K562 (cell line): ENCODE data around the gene RTCB. TPM values are rescaled to one million over a fixed set of nuclear protein-coding genes. Genes with fewer than 3 reads are reported as not detected.

ENCODE experiments used
- ATAC-seq: fragments of 200-7000 bp; cut with Tn5 transposase; 3 replicates; pipeline ENCODE4 v1.9.1; 2020; ENCODE audit warnings: moderate library complexity
- BruUV-seq: library from RNA; stranded (reverse); fragments of 400-500 nt; replicated peaks from 2 replicates; lab custom pipeline; 2021; lab: Mats Ljungman, UMichigan
- CTCF ChIA-PET: fragments of 300-600 bp; formaldehyde crosslinking; extraction: SDS; loops from one replicate; lab custom pipeline; 2021; ENCODE audit warnings: low intra/inter-chr PET ratio; lab: Yijun Ruan, JAX
- POLR2A ChIA-PET: fragments of 300-600, 350-650 bp; sonication (Branson Sonifier 250); formaldehyde crosslinking; extraction: SDS; loops from one replicate; lab custom pipeline; 2021; ENCODE audit warnings: antibody characterized with exemption, inconsistent platforms; lab: Yijun Ruan, JAX
- DNase-seq, 4 experiments: peaks; one replicate each; pipeline versions ENCODE4 v3.0.0 to v3.0.0-alpha.2; 2011 to 2018; ENCODE audit warnings: low spot score in 3 of 4, mixed read lengths in 3 of 4; ENCODE audit errors: extremely low read depth in 1 of 4
- FAIRE-seq: peaks from 2 replicates; lab custom pipeline; 2011; peaks lifted over from hg19 to GRCh38; lab: Jason Lieb, UNC
- H2AFZ ChIP-seq: 2 replicates; pipeline ENCODE4 v1.6.0; 2011; ENCODE audit warnings: low read depth, low read length, control low read depth, inconsistent platforms
- H3K27ac ChIP-seq: fragments of 200-600 bp; 3 replicates; pipeline ENCODE4 v1.8.0; 2011; ENCODE audit warnings: low read depth, mild to moderate bottlenecking, control low read depth, inconsistent platforms, low read length, moderate library complexity, mixed read lengths; ENCODE audit errors: extremely low read depth
- H3K27me3 ChIP-seq, 2 experiments: fragments of 300-600 bp in 1 of 2; 2 replicates in 1 of 2; 3 replicates in 1 of 2; pipeline versions ENCODE4 v1.6.0 to v1.8.0; 2011; ENCODE audit warnings: inconsistent platforms in 2 of 2, low read length in 2 of 2, mild to moderate bottlenecking in 1 of 2, mixed read lengths in 1 of 2, moderate library complexity in 1 of 2; ENCODE audit not compliant: control insufficient read depth in 2 of 2, insufficient read depth in 2 of 2
- H3K36me3 ChIP-seq: fragments of 300-600 bp; 3 replicates; pipeline ENCODE4 v1.8.0; 2011; ENCODE audit warnings: mild to moderate bottlenecking, low read length, inconsistent platforms; ENCODE audit not compliant: control insufficient read depth, insufficient read depth
- H3K4me1 ChIP-seq, 2 experiments: fragments of 200-600 bp in 1 of 2; replicated peaks in 1 of 2; 2 replicates in 1 of 2; 3 replicates in 1 of 2; pipeline versions ENCODE4 v1.5.1 to v1.8.0; 2011; ENCODE audit warnings: inconsistent platforms in 2 of 2, low read length in 2 of 2, mild to moderate bottlenecking in 1 of 2, mixed read lengths in 1 of 2, moderate library complexity in 1 of 2; ENCODE audit not compliant: control insufficient read depth in 2 of 2, insufficient read depth in 2 of 2
- H3K4me2 ChIP-seq: 2 replicates; pipeline ENCODE4 v1.6.1; 2011; ENCODE audit warnings: low read length, control low read depth, inconsistent platforms, mixed read lengths; ENCODE audit not compliant: insufficient read depth
- H3K4me3 ChIP-seq: fragments of 200-600 bp; sonication (generic), shearing (Covaris generic); 2 replicates; pipeline ENCODE4 v1.5.1; 2016; ENCODE audit warnings: control low read depth, inconsistent platforms
- H3K79me2 ChIP-seq: fragments of 200-600 bp; 3 replicates; pipeline ENCODE4 v1.8.0; 2011; ENCODE audit warnings: low read length, inconsistent platforms; ENCODE audit not compliant: control insufficient read depth, insufficient read depth
- H3K9ac ChIP-seq, 2 experiments: 2 replicates each; pipeline versions ENCODE4 v1.6.0 to v1.6.1; 2011; ENCODE audit warnings: low read depth in 2 of 2, low read length in 2 of 2, control low read depth in 1 of 2, inconsistent platforms in 1 of 2, mild to moderate bottlenecking in 1 of 2, mixed read lengths in 1 of 2; ENCODE audit not compliant: insufficient read depth in 1 of 2
- H3K9me1 ChIP-seq: one replicate; pipeline ENCODE4 v1.6.0; 2011; ENCODE audit warnings: inconsistent platforms, mild to moderate bottlenecking, low read length, moderate library complexity; ENCODE audit not compliant: control insufficient read depth, insufficient read depth
- H3K9me3 ChIP-seq: replicated peaks from 2 replicates; pipeline ENCODE4 v1.5.1; 2011; ENCODE audit warnings: low read depth, low read length, inconsistent platforms; ENCODE audit not compliant: control insufficient read depth, insufficient read depth
- H4K20me1 ChIP-seq: replicated peaks from 2 replicates; pipeline ENCODE4 v1.6.1; 2011; ENCODE audit warnings: low read length, inconsistent platforms, mixed read lengths; ENCODE audit not compliant: control insufficient read depth, insufficient read depth
- E2F3 ChIP-seq: fragments of 250-450 bp; sonication (Bioruptor Pico); IDR thresholded peaks from 2 replicates; pipeline ENCODE4 v1.4.0; 2020; ENCODE audit warnings: mild to moderate bottlenecking
- EGR1 ChIP-seq: fragments of 450-650 bp; conservative IDR thresholded peaks from 2 replicates; pipeline ENCODE4 v1.6.1; 2017; ENCODE audit warnings: mild to moderate bottlenecking
- FOXK2 ChIP-seq, 2 experiments: fragments of 450-650 bp; IDR thresholded peaks in 1 of 2; conservative IDR thresholded peaks in 1 of 2; 2 replicates each; pipeline ENCODE4 v1.6.1; 2016; ENCODE audit warnings: low read depth in 2 of 2, mild to moderate bottlenecking in 1 of 2
- KLF10 ChIP-seq: fragments of 250-450 bp; sonication (Bioruptor Pico); IDR thresholded peaks from 2 replicates; pipeline ENCODE4 v1.6.1; 2021; ENCODE audit warnings: matching md5 sums
- NELFE ChIP-seq: IDR thresholded peaks from 2 replicates; pipeline ENCODE4 v1.6.1; 2011; ENCODE audit warnings: mild to moderate bottlenecking; ENCODE audit not compliant: insufficient read depth, insufficient read length
- PRDM10 ChIP-seq: fragments of 450-650 bp; IDR thresholded peaks from 2 replicates; pipeline ENCODE4 v1.6.1; 2018; ENCODE audit not compliant: partially characterized antibody
- SMARCC2 ChIP-seq: fragments of 450-650 bp; IDR thresholded peaks from 2 replicates; pipeline ENCODE4 v1.6.1; 2017; ENCODE audit warnings: antibody characterized with exemption, moderate library complexity, mild to moderate bottlenecking, low read depth
- TEAD4 ChIP-seq, 2 experiments: sonication (generic) in 1 of 2; formaldehyde crosslinking in 1 of 2; IDR thresholded peaks; 2 replicates each; pipeline versions ENCODE4 v1.6.1 to v1.8.0; 2012 to 2022; ENCODE audit warnings: borderline replicate concordance in 1 of 2, inconsistent platforms in 1 of 2, low read length in 1 of 2, mild to moderate bottlenecking in 1 of 2, missing genetic modification reagents in 1 of 2
- ZNF253 ChIP-seq: fragments of 250-450 bp; sonication (Bioruptor Pico); conservative IDR thresholded peaks from 2 replicates; pipeline ENCODE4 v1.6.1; 2021; ENCODE audit warnings: mild to moderate bottlenecking
- ZNF551 ChIP-seq: fragments of 250-450 bp; sonication (Bioruptor Pico); IDR thresholded peaks from 2 replicates; pipeline ENCODE4 v1.5.0; 2021; ENCODE audit warnings: mild to moderate bottlenecking, moderate library complexity
- ZNF785 ChIP-seq: fragments of 250-450 bp; sonication (Bioruptor Pico); IDR thresholded peaks from 2 replicates; pipeline ENCODE4 v1.4.0; 2020; ENCODE audit warnings: mild to moderate bottlenecking
- WGBS: fragments of 100-300 bp; shearing (Covaris generic); methylation state at CpG from one replicate; pipeline ENCODE4 v1.1.6; 2016; ENCODE audit warnings: low coverage, mixed read lengths; ENCODE audit not compliant: insufficient coverage; ENCODE audit errors: missing lambda C conversion rate; 5-methylcytosine and 5-hydroxymethylcytosine counted together
- in situ Hi-C: fragments of 300-500 bp; cut with MboI; formaldehyde crosslinking; loops from 4 replicates; pipeline ENCODE4 v1.15.0; 2018; ENCODE audit warnings: inconsistent platforms, mixed read lengths
- intact Hi-C: fragments of 100-400 bp; cut with micrococcal nuclease; formaldehyde crosslinking; loops from 2 replicates; pipeline ENCODE4 v1.14.2; 2022
- polyA plus RNA-seq, 8 experiments: library from polyadenylated mRNA; depleted of rRNA in 4 of 8; stranded (reverse) in 5 of 8; unstranded in 3 of 8; fragments of >200 nt; fragmentation: Nextera tagmentation in 2 of 8; fragmentation: Illumina TruSeq in 1 of 8; extraction: Ambion mirVana in 2 of 8; extraction: Trizol in 1 of 8; gene quantifications; 2 replicates each; pipeline versions ENCODE4 v1.2.1 to v1.2.3, GENCODE V29; 2011 to 2014; ENCODE audit warnings: inconsistent platforms in 1 of 8, missing spikeins in 1 of 8
- total RNA-seq, 7 experiments: library from RNA; depleted of rRNA in 6 of 7; stranded (reverse); fragments of >200 nt in 6 of 7; fragmentation: Illumina TruSeq in 2 of 7; extraction: Trizol in 2 of 7; gene quantifications; 2 replicates each; pipeline versions ENCODE4 v1.2.1 to v1.2.3, GENCODE V29; 2011 to 2021; ENCODE audit warnings: low replicate concordance in 1 of 7
- TF ChIP-seq, protein P1 (sequence below): fragments of 250-450 bp; sonication (Bioruptor Pico); IDR thresholded peaks from 2 replicates; pipeline ENCODE4 v1.4.0; 2020

Gene RTCB
- total and polyA plus RNA-seq, 9 of the 15 experiments (the other 6 are each of a cell fraction or from before 2014, with no cell fraction given) = 80.3 to 269 (median 92.3) TPM

DNA sequence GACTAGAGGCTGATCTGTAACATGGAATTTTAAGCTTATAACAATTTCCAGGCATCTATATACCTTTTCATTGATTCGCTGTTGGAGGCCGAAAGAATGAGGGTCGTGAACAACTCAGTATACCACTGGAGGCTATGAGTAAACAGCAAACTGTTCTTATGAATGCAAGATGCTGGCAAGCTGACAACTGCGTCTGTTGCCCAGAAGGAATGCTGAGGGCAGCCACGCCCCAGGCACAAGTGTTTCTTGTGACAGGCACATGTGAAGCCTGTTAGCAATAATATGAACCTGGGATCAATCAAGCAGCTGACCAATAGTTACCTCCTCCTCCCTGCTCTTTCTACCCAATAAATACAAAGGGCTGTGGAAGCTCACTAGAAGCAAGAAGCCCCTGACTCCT lies 15.3 kb downstream of the RTCB start:
- peaks cover 92% of the 10 kb centered on the region; the same call in 2 of the 3 replicates for H3K36me3 ChIP-seq
- H3K4me3 ChIP-seq = no peak overlapping the region
- intact Hi-C loops = no loop called here
- H3K4me2 ChIP-seq = no peak overlapping the region
- 100% methylated on average over 5 of the region's 5 CpGs for WGBS
- no peaks in the 10 kb centered on the region for H3K9me1 ChIP-seq
- POLR2A ChIA-PET = no interaction called here
- ATAC-seq (no peak), DNase-seq (no peak), FAIRE-seq (no peak)
- H3K27me3 ChIP-seq = no peaks in the 10 kb centered on the region
- no peaks in the 10 kb centered on the region for H4K20me1 ChIP-seq
- no TSS peak for BruUV-seq
- H3K27ac ChIP-seq = no peak overlapping the region
- no peak overlapping the region for H3K9ac ChIP-seq
- in situ Hi-C loops = no loop called here
- no peak overlapping the region for H2AFZ ChIP-seq
- no peaks in the 10 kb centered on the region for H3K79me2 ChIP-seq
- no peak for TF ChIP-seq TEAD4 (IDR thresholded peaks at IDR 0.05; ENCODE audit: low read length)
- no peak for TF ChIP-seq TEAD4 (CRISPR knock-in tag; IDR thresholded peaks at IDR 0.05; ENCODE audit: borderline replicate concordance)
- TF ChIP-seq EGR1 = no peak
- no peak for TF ChIP-seq ZNF551
- no peak for TF ChIP-seq SMARCC2
- no peak for TF ChIP-seq ZNF253 (CRISPR knock-in tag)
- TF ChIP-seq FOXK2 (conservative IDR thresholded peaks at IDR 0.05 in 1 of 2, IDR thresholded peaks at IDR 0.05 in 1 of 2; ENCODE audit: low read depth in 2 of 2) = no peak
- no peak for TF ChIP-seq PRDM10
- TF ChIP-seq NELFE = no peak
- TF ChIP-seq, protein P1, sequence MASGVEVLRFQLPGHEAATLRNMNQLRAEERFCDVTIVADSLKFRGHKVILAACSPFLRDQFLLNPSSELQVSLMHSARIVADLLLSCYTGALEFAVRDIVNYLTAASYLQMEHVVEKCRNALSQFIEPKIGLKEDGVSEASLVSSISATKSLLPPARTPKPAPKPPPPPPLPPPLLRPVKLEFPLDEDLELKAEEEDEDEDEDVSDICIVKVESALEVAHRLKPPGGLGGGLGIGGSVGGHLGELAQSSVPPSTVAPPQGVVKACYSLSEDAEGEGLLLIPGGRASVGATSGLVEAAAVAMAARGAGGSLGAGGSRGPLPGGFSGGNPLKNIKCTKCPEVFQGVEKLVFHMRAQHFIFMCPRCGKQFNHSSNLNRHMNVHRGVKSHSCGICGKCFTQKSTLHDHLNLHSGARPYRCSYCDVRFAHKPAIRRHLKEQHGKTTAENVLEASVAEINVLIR (CRISPR knock-in tag) = no peak
- no peak for TF ChIP-seq E2F3 (CRISPR knock-in tag)
- TF ChIP-seq KLF10 (CRISPR knock-in tag) = no peak
- TF ChIP-seq ZNF785 = no peak
- CTCF ChIA-PET = no interaction called here
- no peaks in the 10 kb centered on the region for H3K9me3 ChIP-seq
- no peaks in the 10 kb centered on the region for H3K4me1 ChIP-seq
